Activated CD8-positive, alpha-beta memory T cell treated with anti-CD3 and anti-CD28 coated beads for 24 hours (primary cell): ENCODE results near the gene PAN2.
"Not testable (repeated sequence)": the region's sequence is repeated elsewhere in the genome, so short reads cannot be mapped to it uniquely, and the experiment has no call there.

ENCODE experiments used
- DNase-seq: peaks from one replicate; pipeline ENCODE4 v3.0.0-alpha.2; 2020

The PAN2 gene, protein sequence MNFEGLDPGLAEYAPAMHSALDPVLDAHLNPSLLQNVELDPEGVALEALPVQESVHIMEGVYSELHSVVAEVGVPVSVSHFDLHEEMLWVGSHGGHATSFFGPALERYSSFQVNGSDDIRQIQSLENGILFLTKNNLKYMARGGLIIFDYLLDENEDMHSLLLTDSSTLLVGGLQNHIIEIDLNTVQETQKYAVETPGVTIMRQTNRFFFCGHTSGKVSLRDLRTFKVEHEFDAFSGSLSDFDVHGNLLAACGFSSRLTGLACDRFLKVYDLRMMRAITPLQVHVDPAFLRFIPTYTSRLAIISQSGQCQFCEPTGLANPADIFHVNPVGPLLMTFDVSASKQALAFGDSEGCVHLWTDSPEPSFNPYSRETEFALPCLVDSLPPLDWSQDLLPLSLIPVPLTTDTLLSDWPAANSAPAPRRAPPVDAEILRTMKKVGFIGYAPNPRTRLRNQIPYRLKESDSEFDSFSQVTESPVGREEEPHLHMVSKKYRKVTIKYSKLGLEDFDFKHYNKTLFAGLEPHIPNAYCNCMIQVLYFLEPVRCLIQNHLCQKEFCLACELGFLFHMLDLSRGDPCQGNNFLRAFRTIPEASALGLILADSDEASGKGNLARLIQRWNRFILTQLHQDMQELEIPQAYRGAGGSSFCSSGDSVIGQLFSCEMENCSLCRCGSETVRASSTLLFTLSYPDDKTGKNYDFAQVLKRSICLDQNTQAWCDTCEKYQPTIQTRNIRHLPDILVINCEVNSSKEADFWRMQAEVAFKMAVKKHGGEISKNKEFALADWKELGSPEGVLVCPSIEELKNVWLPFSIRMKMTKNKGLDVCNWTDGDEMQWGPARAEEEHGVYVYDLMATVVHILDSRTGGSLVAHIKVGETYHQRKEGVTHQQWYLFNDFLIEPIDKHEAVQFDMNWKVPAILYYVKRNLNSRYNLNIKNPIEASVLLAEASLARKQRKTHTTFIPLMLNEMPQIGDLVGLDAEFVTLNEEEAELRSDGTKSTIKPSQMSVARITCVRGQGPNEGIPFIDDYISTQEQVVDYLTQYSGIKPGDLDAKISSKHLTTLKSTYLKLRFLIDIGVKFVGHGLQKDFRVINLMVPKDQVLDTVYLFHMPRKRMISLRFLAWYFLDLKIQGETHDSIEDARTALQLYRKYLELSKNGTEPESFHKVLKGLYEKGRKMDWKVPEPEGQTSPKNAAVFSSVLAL

DNA sequence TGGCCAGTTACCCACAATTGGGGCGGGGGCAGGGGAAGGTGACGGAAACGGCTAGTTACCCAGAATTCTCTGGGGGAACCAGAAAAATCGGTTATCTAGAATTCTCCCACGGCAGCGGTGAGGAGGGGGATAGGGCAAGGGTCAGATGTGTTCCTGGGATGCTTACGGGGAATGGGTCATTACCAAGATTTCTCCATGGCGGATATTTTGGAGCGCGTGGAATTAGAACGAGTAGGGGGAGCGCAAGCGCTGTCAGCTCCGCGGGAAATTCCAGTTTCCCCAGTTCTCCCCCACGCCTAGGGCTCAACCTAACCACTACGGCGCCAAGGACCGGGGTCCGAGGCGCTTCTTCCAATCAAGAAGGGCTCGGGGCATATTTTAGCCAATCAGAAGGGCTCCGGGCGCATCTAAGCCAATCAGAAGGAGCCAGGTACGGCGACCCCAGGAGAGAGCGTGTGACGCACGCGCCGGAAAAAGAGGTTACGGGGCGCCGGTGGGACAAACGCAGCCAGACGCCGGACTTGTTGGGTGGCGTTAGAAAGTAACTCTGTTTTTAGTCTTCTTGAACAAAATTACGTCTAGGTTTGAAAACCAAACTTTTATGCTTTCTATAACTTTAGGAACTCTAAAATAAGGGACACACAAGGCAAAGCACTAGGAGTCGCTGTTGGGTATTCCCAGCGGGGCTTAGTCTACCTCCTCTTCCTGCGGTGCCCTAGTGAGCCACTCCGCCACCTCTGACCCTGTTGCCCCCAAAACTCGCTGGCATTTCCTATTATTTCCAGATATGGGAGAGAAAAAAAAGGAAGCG, at the start of gene PAN2:
TSS of gene PAN2 (minus strand) at position 322 of the 811 bp plus-strand sequence. CDS start 906 bp downstream, outside the sequence.
- peak; percentile 93 for DNase-seq

DNA sequence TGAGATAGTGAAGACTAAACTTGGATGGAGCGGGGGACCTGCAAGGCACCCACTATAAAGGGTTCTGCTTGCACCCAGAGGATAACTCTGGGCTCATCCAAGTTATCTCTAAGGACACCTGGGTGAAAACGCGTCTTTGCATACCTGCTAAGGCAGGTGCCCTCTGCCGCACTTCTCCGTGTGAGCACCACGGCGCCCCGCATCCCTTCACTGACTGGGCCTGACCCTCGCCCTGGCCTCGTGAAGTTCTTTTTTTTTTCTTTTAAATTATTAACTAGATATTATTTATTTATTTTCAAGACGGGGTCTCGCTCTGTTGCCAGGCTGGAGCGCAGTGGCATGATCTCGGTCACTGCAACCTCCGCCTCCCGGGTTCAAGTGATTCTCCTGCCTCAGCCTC, 48.8 kb upstream of the PAN2 start:
- no peak for DNase-seq

DNA sequence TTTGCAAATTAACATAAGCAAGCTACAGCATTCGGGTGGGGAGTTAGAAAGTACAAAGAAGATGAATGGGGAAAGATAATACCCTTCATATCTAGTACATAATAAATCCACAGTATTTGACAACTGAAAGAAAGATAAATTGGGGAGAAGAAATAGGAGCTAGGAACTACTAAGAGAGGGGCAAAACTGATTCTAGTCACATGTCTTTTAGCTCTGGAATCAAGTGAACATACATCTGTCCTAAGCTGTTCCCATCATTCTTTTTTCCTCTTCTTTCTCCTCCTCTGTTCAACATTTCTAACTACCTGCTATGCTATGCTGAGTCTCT, 44.2 kb upstream of the PAN2 start:
- no peak for DNase-seq

DNA sequence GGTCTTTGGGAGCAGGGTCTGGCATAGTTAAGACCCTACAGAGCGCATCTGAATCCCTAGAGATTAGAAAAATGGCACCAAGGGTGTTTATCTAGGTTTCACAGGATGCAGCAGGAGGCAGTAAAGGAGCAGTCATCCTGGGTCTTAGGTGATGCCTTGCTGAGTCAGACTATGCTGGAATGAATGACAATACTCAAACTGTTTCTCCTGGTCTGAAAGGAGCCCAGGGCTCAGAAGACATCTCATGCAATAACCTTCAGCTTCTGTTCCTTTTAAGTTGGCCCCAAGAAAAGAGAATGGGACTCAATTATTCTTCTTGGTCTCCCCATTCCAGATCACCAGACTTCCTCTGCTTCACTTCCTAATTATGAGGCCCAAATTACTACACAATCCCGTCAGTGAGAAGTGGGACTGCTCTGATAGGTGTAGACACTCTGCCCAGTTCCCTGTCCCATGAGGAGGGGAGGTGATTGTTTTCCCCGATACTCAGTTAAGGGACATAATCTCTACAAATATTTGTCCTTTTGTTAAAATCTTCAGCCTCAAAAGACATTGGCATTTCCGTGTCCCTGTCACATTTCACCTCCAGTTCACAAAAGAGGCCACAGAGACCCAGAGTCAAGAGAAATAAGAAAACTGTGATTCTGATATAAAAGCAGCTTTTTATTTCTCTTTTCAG, 43.6 kb upstream of the PAN2 start:
- DNase-seq: no peak

DNA sequence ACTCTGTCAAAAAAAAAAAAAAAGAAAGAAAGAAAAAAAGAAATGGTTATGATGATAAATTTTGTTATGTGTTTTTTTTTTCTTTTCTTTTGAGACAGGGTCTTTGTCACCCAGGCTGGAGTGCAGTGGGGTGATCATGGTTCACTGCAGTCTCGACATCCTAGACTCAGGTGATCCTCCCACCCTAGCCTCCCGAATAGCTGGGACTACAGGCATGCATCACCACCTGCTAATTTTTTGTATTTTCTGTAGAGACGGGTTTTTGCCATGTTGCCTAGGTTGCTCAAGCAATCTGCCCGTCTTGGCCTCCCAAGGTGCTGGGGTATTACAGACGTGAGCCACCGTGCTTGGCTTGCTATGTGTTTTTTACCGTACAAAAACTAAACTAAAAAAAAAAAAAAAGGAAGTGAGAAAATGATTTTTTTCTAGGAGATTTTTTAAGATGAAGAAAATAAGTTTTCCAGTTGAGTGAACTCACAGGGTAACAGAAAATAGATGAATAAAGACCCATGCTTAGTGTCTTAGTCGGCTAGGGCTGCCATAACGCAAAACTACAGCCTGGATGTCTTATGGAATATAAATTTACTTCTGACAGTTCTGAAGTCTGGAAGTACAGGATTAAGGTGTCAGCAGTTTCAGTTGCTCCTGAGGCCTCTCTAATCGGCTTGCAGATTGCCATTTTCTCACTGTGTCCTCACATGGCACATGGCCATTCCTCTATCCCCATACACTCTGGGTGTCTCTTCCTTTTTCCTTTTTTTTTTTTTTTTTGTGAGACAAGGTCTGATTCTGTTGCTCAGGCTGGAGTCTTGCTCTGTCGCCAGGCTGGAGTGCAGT, 42.0 kb upstream of the PAN2 start:
- no peak for DNase-seq

DNA sequence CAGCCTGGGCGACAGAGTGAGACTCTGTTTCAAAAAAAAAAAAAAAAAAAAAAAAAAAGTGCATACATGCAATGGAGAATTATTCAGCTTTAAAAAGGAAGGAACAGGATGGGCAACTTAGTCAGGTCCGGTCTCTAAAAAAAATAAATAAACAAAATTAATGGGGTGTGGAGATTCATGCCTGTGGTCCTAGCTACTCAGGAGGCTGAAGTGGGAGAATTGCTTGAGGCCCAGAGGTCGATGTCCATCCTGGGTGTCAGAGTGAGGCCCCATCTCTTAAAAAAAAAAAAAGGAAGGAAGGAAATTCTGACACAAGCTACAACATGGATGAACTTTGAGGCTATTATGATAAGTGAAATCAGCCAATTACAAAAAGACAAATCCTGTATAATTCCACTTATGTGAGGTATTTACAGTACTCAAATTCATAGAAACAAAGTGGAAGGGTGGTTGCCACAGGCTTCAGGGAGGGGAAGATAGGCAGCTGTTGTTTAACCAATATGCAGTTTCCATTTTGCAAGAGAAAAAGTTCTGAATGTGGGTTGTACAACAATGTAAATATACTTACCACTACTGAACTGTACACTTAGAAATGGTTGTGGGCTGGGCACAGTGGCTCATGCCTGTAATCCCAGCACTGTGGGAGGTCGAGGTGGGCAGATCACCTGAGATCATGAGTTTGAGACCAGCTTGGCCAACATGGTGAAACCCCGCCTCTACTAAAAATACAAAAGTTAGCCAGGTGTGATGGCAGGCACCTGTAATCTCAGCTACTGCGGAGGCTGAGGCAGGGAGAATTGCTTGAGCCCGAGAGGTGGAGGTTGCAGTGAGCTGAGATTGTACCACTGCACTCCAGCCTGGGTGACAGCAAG, 41.2 kb upstream of the PAN2 start:
- DNase-seq: no peak

DNA sequence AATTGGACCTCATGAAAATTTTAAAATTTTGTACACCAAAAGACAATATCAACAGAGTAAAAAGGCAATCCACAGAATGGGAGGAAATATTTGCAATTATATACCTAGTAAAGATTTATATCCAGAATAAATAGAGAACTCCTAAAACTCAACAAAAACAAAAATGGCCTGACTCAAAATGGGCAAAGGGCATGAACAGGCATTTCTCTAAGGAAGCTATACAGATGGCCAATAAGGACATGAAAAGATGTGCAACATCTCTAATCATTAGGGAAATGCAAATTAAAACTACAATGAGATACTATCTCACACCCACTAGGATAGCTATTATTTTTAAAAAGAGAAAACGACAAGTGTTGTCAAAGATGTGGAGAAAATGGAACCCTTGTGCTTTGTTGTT, 39.7 kb upstream of the PAN2 start:
- DNase-seq: no peak

DNA sequence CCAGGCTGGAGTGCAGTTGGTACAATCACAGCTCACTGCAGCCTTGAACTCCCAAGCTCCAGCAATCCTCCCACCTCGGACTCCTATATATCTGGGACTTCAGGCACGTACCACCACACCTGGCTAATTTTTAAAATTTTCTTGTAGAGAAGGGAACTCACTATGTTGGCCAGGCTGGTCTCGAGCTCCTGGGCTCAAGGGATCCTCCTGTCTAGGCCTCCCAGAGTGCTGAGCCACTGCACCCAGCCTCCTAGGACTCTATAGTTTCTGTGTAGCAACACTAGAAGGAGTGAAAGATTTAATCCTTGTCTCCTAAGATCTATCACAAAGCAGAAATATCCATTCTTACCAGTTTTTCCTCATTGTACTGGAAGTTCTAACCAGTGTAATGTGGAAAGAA, 33.1 kb upstream of the PAN2 start:
- DNase-seq: no peak

DNA sequence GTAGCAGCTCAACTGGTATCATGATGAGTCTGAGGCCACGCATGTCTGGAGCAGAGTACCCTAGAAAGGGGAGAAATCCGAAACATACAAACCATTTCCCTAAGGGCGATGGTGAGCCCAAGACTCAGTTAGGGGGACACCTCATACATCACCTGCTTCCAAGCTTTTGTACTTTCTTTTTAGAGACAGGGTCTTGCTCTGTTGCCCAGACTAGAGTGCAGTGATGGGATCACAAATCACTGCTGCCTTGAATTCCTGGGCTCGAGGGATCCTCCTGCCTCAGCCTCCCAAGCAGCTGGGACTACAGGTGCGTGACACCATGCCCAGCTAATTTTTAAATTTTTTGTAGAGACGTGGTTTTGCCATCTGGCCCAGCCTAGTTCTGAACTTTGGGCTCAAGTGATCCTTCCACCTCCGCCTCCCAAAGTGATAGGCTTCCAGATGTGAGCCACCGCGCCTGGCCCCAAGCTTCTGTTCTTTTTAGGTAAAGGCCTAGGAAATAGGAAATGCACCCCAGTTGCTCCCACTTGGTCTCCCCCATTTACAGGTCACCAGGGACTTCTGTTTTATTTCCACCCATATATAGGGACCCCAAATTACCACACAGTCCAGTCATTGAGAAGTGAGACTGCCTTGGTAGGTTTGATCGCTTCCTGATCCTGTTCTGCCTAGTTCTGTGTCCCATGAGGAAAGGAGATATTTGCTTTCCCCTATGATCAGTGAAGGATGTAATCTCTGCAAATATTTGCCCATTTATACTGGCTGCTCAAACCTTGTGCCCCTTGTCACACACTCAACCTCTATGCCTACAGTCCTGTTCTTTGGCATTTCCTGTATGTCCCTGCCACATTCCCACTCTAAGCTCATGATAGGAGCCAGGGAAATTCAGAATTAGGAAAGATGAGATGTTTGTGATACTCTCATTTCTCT, 28.6 kb upstream of the PAN2 start, which contains the start of gene APOF:
TSS of gene APOF (minus strand) at position 728 of the 930 bp plus-strand sequence. CDS start at position 616, 112 bp downstream.
- no peak for DNase-seq

DNA sequence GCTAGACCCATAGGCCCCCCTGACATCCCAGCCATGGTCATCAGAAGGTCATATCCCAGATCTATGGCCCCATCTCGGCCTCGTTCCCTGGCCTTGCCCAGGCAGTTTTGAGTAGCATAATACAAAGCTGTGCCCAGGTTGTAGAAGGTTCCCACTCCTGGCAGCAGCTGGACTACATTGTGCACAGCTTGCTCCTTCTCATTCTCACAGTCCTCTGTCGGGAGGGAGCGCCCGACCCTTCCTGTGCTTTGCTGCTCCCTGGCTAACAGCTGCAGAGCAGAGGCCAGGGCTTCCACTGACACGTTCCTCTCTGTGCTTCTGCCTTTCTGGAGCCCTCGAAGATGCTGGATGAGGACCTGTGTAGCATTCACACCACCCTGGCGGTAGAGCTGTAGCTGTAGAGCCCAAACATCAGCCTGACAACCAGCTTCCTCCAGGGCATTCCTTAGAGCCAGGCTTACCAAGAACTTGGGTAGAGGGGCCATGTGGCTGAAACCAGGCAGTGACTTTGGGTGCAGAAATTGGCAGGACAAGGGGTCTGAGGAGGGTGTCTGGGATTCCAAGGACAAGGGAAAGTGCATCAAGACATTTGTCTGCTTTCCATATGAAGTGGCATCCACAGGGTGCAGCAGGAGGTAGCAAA, 27.8 kb upstream of the PAN2 start:
- DNase-seq: no peak

DNA sequence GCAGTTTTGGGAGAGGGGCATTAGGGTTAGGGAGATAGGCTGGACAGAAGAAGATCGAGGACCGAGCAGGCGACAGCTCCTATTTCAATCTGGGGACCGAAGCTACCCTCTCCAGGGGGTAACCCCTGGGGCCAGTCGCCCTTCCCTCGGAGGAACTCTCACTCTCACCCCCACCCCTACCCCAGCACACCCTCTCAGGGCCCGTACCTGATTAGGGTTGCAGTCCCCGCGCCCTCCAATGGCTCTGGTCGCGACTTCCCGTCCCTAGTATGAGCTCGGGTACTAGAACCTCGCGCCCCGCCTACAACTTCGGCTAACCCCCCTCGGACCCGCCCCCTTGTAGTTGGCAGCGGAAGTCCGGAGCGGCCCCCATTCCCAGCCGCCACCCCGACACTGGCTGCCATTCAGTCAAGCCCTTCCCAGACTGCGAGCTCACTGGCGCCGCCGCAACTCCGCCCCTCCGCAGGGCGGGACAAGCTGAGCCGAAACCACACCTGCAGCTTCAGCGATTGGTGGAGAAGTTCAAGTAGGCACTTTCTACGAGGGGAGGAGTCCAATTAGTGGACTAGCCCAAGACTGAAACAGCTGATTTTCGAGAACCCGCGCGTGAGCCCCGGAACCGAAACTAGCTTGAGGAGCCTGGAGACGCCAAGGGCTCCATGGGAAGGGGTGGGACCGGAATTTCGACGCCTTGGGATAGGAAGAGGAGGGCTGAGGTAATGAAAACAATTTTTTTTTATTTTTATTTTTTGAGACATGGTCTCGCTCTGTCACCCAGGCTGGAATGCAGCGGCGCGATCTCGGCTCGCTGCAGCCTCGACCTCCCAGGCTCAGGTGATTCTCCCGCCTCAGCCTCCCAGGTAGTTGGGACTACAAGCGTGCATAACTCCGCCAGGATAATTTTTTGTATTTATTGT, 26.3 kb upstream of the PAN2 start, which contains the start of gene STAT2:
TSS of gene STAT2 (minus strand) at position 257 of the 917 bp plus-strand sequence. CDS start 3,536 bp downstream, outside the sequence.
- peak; percentile 99 for DNase-seq

DNA sequence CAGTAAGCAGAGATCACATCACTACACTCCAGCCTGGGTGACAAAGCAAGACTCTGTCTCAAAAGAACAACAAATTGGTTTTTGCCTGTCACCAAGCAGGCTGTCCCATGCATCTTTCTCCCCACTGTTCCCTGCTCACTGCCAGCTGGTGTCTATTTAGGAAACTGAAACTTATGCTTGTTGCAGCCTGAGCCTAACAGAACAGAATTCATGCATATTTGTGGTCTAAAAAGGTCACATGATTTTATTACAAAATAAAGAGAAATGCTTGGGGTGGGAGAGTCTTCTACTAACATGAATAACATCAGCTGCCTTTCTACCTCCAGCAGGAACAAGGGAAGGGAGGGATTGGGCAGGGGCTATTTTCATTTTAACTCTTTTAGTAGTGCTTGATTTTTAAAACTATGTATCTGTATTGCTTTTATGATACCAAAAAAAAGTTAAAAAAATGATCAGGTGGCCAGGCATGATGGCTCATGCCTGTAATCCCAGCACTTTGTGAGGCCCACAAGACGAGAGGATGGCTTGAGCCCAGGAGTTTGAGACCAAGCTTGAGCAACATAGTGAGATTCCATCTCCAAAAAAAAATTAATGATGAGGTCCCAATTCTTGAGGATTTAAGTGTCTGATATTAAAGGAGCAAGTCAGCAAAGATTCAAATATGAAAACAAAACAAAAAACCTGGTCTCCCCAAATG, 25.2 kb upstream of the PAN2 start:
- no peak for DNase-seq

DNA sequence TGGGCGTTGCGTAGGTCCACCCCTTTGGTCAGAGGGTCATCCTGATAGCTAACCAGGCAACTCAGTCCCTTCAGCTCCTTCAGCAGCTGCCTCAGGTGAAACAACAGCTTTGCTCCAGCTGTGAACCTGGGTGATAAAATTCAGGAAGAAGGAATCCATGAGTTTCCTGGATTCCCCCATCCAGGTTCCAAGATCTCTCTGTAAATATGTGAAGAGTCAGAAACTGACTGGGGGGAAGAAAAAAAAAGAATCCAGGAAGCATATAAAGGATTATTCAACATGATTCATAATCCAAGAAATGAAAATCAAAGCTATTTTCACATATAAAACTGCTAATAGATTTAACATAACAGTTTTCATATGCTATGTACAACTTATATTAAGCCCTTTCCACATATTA, 17.5 kb upstream of the PAN2 start:
- no peak for DNase-seq

DNA sequence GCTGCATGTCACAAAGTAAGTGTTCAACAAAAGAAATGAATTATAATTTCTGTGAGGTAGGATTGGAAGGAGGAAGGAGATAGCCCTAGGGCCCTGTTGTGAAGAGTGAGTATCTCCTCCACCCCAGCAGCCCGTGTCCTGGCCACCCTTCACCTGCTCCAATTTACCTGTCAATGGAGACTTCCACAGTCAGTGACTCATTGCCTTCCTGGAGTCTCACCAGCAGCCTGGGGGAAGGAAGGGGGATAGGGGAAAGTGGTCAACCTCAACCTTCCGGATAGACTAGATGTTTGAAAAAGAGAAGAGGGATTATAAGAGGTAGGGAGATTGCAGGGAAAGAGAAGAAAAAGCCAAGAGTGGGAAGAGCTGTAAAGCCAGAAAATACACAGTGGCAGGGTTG, 16.9 kb upstream of the PAN2 start:
- no peak for DNase-seq

DNA sequence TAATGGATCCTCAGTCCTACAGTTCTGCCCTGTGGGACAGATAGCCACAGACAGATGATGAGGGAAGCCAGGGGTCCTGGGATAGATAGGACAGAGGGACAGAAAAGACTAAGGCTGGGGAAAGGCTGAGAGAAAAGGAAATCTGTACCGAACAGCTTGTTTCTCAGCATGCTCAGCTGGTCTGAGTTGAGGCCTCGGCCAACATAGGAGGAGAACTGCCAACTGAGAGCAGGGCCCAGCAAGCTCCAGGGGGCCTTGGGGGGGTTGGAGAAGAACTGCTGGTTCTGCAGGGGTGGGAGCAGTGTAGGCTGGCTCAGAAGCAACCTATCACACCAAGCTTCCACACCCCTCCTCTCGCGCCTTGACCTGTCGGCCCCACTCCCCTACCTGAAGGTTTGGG, 15.0 kb upstream of the PAN2 start:
- DNase-seq: no peak

DNA sequence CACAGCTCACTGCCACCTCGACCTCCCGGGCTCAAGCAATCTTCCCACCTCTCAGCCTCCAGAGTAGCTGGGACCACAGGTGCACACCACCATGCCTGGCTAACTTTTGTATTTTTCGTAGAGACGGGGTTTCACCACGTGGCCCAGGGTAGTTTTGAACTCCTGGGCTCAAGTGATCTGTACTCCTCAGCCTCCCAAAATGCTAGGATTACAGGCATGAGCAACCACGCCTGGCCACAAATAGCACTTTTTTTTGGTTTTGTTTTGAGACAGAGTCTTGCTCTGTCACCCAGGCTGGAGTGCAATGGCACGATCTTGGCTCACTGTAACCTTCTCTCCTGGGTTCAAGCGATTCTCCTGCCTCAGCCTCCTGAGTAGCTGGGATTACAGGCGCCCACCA, 13.5 kb upstream of the PAN2 start:
- not testable (repeated sequence) for DNase-seq
